ENCODE data around the gene VNN1.

DNA sequence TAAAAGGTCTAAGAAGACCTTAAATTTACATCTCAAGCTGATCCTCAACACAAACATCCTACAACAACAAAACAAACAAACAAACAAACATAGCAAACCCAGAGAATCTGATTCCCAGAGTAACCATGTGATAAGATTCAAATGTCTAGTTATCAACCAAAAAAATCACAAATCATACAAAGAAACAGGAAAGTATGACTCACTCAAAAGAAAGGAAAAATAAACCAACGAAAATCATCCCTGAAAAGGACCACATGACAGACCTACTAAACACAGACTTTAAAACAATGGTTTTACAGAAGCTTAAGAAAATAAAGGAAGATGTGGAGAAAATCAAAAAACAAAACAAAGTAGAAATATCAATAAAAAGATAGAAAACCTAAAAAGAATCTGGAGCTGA is 18.1 kb downstream of the VNN1 start:
- TF ChIP-seq, protein P1, sequence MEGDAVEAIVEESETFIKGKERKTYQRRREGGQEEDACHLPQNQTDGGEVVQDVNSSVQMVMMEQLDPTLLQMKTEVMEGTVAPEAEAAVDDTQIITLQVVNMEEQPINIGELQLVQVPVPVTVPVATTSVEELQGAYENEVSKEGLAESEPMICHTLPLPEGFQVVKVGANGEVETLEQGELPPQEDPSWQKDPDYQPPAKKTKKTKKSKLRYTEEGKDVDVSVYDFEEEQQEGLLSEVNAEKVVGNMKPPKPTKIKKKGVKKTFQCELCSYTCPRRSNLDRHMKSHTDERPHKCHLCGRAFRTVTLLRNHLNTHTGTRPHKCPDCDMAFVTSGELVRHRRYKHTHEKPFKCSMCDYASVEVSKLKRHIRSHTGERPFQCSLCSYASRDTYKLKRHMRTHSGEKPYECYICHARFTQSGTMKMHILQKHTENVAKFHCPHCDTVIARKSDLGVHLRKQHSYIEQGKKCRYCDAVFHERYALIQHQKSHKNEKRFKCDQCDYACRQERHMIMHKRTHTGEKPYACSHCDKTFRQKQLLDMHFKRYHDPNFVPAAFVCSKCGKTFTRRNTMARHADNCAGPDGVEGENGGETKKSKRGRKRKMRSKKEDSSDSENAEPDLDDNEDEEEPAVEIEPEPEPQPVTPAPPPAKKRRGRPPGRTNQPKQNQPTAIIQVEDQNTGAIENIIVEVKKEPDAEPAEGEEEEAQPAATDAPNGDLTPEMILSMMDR (IDR thresholded peaks at IDR 0.05; ENCODE audit: insufficient read depth, low read depth, low read length): no peak
- no peak for TF ChIP-seq EZH2 (IDR thresholded peaks at IDR 0.05; ENCODE audit: insufficient read depth, low read length)
